NCI-H2107 (cell line): ENCODE results near the gene GLI1.
A peak's percentile ranks its signal among the peaks of the same experiment; 100 is the strongest.
"Not testable (repeated sequence)": the region's sequence is repeated elsewhere in the genome, so short reads cannot be mapped to it uniquely, and the experiment has no call there.

Source experiments
- DNase-seq: peaks from one replicate; lab custom pipeline; 2025; lab: John Stamatoyannopoulos, UW

The GLI1 gene

GRCh38 chr12:57459750-57460467, at the start of gene GLI1:
Gene GLI1, plus strand, starts transcription at chr12:57459785. Its CDS starts 3,907 bp downstream, at chr12:57463692.
- no peak for DNase-seq

- DNase-seq = no peak
Observed at GRCh38 chr12:57410534-57410933, 49.1 kb upstream of the GLI1 start.

DNA sequence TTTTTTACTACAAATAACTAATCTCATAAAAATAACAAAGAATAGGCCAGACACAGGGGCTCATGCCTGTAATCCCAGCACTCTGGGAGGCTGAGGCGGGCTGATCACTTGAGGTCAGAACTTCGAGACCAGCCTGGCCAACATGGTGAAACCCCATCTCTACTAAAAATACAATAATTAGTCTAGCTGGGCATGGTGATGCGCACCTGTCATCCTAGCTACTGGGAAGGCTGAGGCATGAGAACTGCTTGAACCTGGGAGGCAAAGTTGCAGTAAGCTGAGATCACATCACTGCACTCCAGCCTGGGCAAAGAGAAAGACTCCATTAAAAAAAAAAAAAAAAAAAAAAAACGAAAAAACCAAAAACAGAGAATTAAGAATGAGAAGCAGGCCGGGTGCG, 45.4 kb upstream of the GLI1 start:
- DNase-seq = not testable (repeated sequence)

- DNase-seq = no peak
Observed at GRCh38 chr12:57415088-57415487, 44.5 kb upstream of the GLI1 start.

- DNase-seq = no peak
Observed at GRCh38 chr12:57416039-57416996, 43.3 kb upstream of the GLI1 start.

DNA sequence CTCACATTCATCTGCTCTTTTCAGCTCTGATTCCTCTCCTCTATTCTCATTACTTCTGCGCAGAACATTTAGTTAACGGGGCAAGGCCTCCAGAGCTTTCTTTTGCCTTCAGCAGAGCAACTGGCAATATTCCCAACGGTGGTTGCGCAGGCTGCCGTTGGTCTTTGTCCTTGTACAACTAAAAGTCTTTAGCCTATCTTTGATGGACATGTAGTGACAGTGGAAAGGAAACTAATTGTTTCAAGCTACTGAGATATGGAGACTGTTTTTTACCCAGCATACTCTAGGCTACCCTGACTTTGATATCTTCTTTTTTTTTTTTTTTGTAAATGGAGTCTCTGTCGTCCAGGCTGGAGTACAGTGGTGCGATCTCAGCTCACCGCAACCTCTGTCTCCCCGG, 41.3 kb upstream of the GLI1 start:
- DNase-seq = no peak

DNA sequence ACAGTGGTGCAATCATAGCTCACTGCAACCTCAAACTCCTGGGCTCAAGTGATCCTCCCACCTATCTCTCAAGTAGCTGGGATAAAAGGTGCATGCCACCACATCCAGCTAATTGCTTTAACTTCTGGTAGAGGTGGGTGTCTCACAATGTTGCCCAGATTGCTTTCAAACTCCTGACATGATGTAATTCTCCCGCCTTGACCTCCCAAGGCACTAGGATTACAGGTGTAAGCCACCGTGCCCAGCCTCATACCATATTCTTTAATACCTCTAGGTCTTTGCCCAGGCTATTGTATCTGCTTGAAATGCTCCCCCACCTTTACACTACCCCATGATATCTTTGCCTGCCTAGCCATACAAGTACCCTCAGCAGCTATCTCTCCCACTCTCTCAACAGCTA, 40.1 kb upstream of the GLI1 start:
- DNase-seq = no peak

GRCh38 chr12:57420482-57420881, 39.1 kb upstream of the GLI1 start:
- no peak for DNase-seq

DNA sequence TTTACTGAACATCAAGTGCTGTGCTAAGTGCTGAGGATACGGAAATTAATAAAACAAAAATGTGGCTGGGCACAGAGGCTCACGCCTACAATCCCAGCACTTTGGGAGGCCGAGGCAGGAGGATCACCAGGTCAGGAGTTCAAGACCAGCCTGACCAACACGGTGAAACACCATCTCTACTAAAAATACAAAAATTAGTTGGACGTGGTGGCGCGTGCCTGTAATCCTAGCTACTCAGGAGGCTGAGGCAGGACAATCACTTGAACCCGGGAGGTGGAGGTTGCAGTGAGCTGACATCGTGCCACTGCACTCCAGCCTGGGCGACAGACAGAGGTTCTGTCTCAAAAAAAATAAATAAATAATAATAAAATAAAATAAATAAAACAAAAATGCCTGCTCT, 32.6 kb upstream of the GLI1 start:
- DNase-seq = not testable (repeated sequence)

- no peak for DNase-seq
Observed at GRCh38 chr12:57428965-57429364, 30.6 kb upstream of the GLI1 start.

- no peak for DNase-seq
Observed at GRCh38 chr12:57429473-57430111, 30.0 kb upstream of the GLI1 start.

DNA sequence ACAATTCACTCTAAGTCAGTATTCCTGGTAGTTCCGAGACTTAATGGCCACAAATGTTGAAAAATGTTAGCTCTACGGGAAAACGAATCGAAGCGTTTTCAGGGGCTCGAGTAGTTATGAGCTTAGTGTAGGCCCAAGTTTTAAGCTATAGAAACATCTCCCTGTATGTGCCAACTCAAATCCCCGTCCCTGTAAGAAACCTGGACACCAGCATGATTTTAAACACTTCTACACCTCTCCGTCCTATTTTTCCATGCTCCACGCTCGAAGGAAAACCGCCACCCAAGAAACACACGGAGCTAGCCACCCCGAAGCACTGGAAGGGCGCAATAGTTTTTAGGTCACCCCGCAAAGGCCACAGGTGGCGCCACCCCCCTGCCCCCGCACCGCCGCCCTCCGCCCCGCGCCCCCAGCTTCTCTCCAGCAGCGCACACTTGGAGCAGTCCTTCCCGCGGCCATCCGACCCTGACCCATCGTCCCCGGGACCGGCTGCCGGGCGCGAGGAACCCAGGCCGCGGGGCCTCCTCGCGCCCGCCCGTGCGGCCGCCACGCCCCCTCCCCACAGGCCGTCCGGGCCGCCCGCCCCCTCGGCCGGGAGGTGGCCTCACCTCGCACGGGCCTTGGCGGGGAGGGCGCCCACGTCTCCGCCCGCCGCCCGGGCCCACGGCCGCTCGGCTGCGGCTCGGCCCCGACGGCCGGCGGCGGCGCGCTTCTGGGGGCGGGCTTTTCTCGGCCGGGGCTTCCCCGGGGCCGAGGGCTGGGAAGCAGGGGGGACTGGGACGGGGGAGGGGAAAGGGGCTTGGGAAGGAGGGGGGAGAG, 29.3 kb upstream of the GLI1 start:
- DNase-seq = no peak

DNA sequence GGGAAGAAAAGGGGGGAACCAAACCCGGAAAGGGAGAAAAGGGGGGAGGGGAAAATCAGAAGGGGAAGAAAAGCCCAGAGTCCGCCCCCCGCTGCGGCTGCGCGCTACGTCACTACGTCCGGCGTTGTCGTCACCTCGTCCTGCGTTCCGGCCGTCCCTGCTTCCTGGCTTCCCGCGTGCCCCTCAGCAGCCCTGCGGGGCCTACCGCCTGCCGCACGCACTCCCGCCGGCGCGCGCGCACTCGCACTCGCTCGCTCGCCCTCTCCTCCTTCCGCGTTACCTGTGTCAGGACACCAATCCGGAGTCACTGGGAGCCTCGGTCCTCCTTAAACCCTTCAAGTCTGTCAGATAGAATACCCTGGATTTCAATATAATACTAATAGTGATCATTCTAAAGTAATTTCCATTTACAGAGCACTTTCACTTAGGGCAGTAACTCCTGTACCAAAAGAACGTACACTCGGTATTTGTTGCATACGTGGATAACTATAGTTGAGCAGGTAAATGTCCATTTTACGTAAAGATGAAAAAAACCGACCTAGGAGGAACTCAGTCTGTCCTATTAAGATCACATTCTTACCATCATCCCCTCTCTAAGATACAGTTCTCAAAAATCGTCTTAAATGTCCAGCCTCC, 28.5 kb upstream of the GLI1 start, which contains the start of gene R3HDM2:
Gene R3HDM2 (minus strand): TSS at position 113 of the 636 bp plus-strand sequence. CDS start 120,615 bp downstream, outside the sequence.
- peak; percentile 92 for DNase-seq

DNA sequence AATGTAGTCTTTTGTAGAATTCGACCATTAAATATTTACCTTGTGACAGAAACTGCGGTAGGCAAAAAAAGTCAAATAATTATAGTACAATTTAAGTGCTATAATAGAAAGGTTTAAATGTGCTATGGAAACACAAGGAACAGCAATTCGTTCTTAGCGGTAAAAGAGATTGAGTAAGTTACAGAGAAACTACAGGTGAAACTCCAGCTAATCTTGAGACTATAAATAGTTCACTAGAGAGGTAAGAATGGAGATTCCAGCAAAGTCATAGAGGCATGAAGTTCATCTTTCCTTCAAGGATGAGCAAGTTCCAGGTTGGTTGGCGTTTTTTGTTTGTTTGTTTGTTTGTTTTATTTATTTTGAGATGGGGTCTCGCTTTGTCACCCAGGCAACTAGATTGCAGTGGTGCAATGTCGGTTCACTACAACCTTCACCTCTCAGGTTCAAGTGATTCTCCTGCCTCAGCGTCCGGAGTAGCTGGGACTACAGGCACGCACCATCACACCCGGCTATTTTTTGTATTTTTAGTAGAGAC, 27.9 kb upstream of the GLI1 start:
- no peak for DNase-seq

DNA sequence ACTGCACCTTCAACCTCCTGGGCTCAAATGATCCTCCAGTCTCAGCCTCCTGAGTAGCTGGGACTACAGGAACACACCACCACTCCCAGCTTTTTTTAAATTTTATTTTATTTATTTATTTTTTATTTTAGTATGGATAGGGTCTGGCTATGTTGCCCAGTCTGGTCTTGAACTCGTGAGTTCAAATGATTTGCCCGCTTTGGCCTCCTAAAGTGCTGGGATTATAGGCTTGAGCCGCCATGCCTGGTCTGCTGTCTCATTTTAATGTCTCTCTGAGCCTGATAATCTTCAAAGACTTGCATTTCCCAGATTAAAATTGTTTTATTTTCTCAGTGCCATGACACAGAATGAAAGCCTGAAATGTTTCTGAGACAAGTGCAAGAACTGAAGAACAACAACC, 26.2 kb upstream of the GLI1 start:
- no peak for DNase-seq

DNA sequence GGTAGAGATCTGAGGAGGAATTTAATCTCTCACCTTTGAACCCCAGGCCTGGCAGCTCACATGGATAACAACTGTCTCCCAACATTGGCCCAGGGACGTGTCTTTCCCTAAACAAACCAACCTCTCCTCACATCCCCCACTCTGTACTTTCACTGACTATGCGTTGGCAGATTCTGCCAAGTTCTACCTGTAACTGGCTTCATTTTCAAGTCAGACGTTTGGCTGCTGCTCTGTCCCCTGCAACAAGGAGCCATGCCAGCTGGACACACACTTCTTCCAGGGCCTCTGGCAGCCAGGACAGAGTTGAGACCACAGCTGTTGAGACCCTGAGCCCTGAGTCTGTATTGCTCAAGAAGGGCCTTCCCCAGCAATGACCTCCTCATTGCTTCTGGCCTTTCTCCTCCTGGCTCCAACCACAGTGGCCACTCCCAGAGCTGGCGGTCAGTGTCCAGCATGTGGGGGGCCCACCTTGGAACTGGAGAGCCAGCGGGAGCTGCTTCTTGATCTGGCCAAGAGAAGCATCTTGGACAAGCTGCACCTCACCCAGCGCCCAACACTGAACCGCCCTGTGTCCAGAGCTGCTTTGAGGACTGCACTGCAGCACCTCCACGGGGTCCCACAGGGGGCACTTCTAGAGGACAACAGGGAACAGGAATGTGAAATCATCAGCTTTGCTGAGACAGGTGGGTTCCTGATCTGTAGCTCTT, 24.9 kb upstream of the GLI1 start, which contains the start of gene INHBC:
Gene INHBC (plus strand): TSS at position 268 of the 707 bp plus-strand sequence. CDS start 103 bp downstream, at position 371.
- DNase-seq = no peak

GRCh38 chr12:57435293-57435692, 24.3 kb upstream of the GLI1 start:
- no peak for DNase-seq

DNA sequence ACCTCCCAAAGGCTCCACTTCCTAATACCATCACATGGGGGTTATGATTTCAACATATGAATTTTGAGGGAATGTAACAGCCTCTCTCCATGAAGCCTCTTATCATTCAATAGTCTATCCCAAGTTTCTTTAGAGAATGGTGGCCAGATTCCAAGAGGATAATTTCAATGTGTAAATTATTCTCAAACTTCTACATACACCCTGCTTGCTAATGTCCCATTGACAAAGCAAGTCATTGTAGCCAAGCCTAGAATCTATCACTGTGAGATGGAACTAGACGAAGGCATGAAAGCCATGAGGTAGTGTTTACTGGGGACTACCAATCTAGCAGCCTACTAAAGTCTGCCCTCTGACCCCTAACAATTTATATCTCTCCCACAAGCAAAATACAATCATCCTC, 21.2 kb upstream of the GLI1 start:
- DNase-seq = no peak

- DNase-seq = no peak
Observed at GRCh38 chr12:57439762-57440266, 19.8 kb upstream of the GLI1 start.

DNA sequence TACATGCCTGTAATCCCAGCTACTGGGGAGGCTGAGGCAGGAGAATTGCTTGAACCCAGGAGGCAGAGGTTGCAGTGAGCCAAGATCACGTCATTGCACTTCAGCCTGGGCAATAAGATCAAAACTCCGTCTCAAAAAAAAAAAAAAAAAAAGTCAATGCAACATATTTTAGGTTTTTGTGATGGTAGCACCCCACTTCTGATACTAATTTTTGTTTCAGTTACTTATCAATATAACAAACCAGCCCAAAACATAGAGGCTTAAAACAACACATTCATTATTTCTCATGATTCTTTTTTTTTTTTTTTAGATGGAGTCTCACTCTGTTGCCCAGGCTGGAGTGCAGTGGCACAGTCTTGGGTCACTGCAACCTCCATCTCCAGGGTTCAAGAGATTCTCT, 18.2 kb upstream of the GLI1 start:
- DNase-seq = not testable (repeated sequence)
